Measurements from ENCODE around the gene HSPA14.

The HSPA14 gene

DNA sequence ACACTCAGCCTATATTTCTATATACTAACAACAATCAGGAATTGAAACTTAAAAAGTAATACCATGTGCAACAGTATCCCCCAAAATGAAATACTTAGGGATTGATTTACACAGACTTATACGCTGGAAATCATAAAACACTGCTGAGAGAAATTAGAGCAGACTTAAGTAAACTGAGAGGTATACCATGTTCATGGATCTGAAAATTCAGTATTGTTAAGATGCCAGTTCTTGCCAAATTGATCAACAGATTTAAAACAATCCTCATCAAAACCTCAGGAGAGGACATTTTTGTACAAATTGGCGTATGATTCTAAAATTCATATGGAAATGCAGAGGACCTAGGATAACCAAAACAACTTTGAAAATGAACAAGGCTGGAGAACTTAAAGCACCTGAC is 78.5 kb downstream of the HSPA14 start:
- Histone ChIP-seq H3K4me3 (ENCODE audit: low read length) (no peak overlapping the region), H2AFZ (ENCODE audit: low read depth, low read length) (no peak overlapping the region), H3K9me3 (ENCODE audit: low read length) (peaks cover 9% of the 10 kb centered on the region), H3K27me3 (ENCODE audit: insufficient read depth, low read length) (no peaks in the 10 kb centered on the region), H3K4me1 (ENCODE audit: insufficient read depth, low read length) (no peaks in the 10 kb centered on the region), H3K36me3 (ENCODE audit: insufficient read depth, low read length) (peaks cover 57% of the 10 kb centered on the region)

DNA sequence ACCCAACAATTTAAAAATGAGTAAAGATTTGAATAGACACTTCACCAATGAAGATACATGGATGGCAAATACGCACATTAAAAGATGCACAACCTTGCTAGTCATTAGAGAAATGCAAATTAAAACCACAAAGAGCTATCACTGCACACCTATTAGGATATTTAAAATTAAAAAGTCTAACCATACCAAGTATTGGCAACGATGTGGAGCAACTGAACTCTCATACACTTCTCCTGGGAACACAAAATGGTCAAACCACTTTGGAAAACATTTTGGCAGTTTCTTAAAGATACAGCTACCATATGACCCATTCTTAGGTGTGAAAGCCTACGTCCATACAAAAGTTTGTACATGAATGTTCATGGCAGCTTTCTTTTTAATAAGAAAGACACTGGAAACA is 79.7 kb downstream of the HSPA14 start:
- Histone ChIP-seq H3K27me3 (ENCODE audit: insufficient read depth, low read length) (no peaks in the 10 kb centered on the region), H3K4me1 (ENCODE audit: insufficient read depth, low read length) (no peaks in the 10 kb centered on the region), H2AFZ (ENCODE audit: low read depth, low read length) (no peak overlapping the region), H3K36me3 (ENCODE audit: insufficient read depth, low read length) (peaks cover 53% of the 10 kb centered on the region), H3K4me3 (ENCODE audit: low read length) (no peak overlapping the region), H3K9me3 (ENCODE audit: low read length) (peaks cover 9% of the 10 kb centered on the region)

DNA sequence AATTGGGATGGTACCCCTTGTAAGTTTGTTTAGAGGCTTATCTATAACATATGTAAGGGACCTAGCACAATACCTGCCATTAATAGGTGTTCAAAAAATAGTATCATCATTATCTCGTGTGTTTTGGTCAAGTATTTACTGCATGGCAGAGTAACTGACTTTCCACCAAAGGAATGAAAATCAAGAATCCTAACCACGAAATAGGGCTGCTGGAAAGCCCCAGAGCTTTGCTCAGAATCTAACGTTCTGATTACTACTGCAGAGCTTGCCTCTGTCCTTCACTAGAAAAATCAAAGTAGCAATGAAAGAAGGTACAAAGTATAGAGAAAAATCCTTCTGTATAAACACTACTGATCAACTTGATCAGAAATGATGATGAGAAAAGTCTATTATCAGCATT is 80.9 kb downstream of the HSPA14 start:
- Histone ChIP-seq H3K27me3 (ENCODE audit: insufficient read depth, low read length) (no peaks in the 10 kb centered on the region), H3K4me1 (ENCODE audit: insufficient read depth, low read length) (no peaks in the 10 kb centered on the region), H3K36me3 (ENCODE audit: insufficient read depth, low read length) (peaks cover 55% of the 10 kb centered on the region), H2AFZ (ENCODE audit: low read depth, low read length) (no peak overlapping the region), H3K4me3 (ENCODE audit: low read length) (no peak overlapping the region), H3K9me3 (ENCODE audit: low read length) (peaks cover 9% of the 10 kb centered on the region)

All from neuron (in vitro differentiated cells).